GM23338 (cell line): ENCODE data around the gene LMBRD1. TPM values are rescaled to one million over a fixed set of nuclear protein-coding genes. Genes with fewer than 3 reads are reported as not detected.

ENCODE experiments used
- ATAC-seq: fragments of 200-7000 bp; cut with Tn5 transposase; 3 replicates; pipeline ENCODE4 v1.9.1; 2020
- DNase-seq: peaks from one replicate; pipeline ENCODE4 v3.0.0-alpha.2; 2015; ENCODE audit warnings: low spot score
- H2AFZ ChIP-seq: fragments of 200-600 bp; sonication (generic); 2 replicates; pipeline ENCODE4 v1.8.0; 2016; ENCODE audit warnings: antibody characterized with exemption, mild to moderate bottlenecking, moderate library complexity
- H3F3A ChIP-seq: fragments of 200-600 bp; sonication (generic); replicated peaks from 2 replicates; pipeline ENCODE4 v1.8.0; 2017; ENCODE audit warnings: antibody characterized with exemption, mixed run types, low read depth
- H3K27ac ChIP-seq: fragments of 200-600 bp; sonication (generic); 2 replicates; pipeline ENCODE4 v1.6.1; 2016; ENCODE audit warnings: low read depth
- H3K27me3 ChIP-seq: fragments of 200-600 bp; sonication (generic); 2 replicates; pipeline ENCODE4 v1.8.0; 2016; ENCODE audit warnings: mild to moderate bottlenecking, mixed run types, moderate library complexity; ENCODE audit not compliant: insufficient read depth
- H3K36me3 ChIP-seq: fragments of 200-600 bp; sonication (generic); 2 replicates; pipeline ENCODE4 v1.8.0; 2016; ENCODE audit warnings: mild to moderate bottlenecking; ENCODE audit not compliant: insufficient read depth
- H3K4me1 ChIP-seq: fragments of 200-600 bp; sonication (generic); 2 replicates; pipeline ENCODE4 v1.8.0; 2016; ENCODE audit warnings: mild to moderate bottlenecking, moderate library complexity; ENCODE audit not compliant: insufficient read depth
- H3K4me2 ChIP-seq: fragments of 200-600 bp; sonication (generic); 2 replicates; pipeline ENCODE4 v1.7.1; 2017; ENCODE audit warnings: mixed run types
- H3K4me3 ChIP-seq: fragments of 200-600 bp; sonication (generic); 2 replicates; pipeline ENCODE4 v1.6.1; 2016; ENCODE audit warnings: mixed run types
- H3K79me2 ChIP-seq: fragments of 200-600 bp; sonication (generic); replicated peaks from 2 replicates; pipeline ENCODE4 v1.8.0; 2017; ENCODE audit warnings: mild to moderate bottlenecking; ENCODE audit not compliant: insufficient read depth
- H3K9me2 ChIP-seq: fragments of 200-600 bp; sonication (generic); 2 replicates; pipeline ENCODE4 v1.8.0; 2017; ENCODE audit not compliant: insufficient read depth
- H4K20me1 ChIP-seq: fragments of 200-600 bp; sonication (generic); replicated peaks from 2 replicates; pipeline ENCODE4 v1.8.0; 2017; ENCODE audit warnings: mild to moderate bottlenecking; ENCODE audit not compliant: insufficient read depth
- H3K27ac Mint-ChIP-seq: 2 replicates; pipeline ENCODE4 v1.8.0; 2020; ENCODE audit warnings: inconsistent platforms, mild to moderate bottlenecking, moderate library complexity, mixed read lengths
- H3K27me3 Mint-ChIP-seq: 3 replicates; pipeline ENCODE4 v1.8.0; 2022; ENCODE audit warnings: low read depth, mild to moderate bottlenecking, moderate library complexity, mixed read lengths, inconsistent platforms; ENCODE audit not compliant: insufficient read depth, poor library complexity
- H3K36me3 Mint-ChIP-seq: 3 replicates; pipeline ENCODE4 v1.8.0; 2021; ENCODE audit warnings: low read depth, mild to moderate bottlenecking, inconsistent platforms, moderate library complexity, mixed read lengths
- H3K4me1 Mint-ChIP-seq: 3 replicates; pipeline ENCODE4 v1.8.0; 2020; ENCODE audit warnings: mild to moderate bottlenecking, inconsistent platforms, mixed read lengths
- H3K4me3 Mint-ChIP-seq: 3 replicates; pipeline ENCODE4 v1.8.0; 2021; ENCODE audit warnings: moderate library complexity, mild to moderate bottlenecking, inconsistent platforms, mixed read lengths
- H3K9me3 Mint-ChIP-seq: 3 replicates; pipeline ENCODE4 v1.8.0; 2020; ENCODE audit warnings: moderate library complexity, mild to moderate bottlenecking, inconsistent platforms, mixed read lengths
- CREB1 ChIP-seq: fragments of 250-450 bp; sonication (Bioruptor Pico); IDR thresholded peaks from 2 replicates; pipeline ENCODE4 v1.5.0; 2020; ENCODE audit warnings: low read depth, mild to moderate bottlenecking, moderate library complexity
- EZH2 ChIP-seq: fragments of 200-600 bp; sonication (generic); IDR thresholded peaks from one replicate; pipeline ENCODE4 v1.8.0; 2017; ENCODE audit warnings: antibody characterized with exemption, mild to moderate bottlenecking, low read depth; ENCODE audit not compliant: unreplicated experiment
- EZH2phosphoT487 ChIP-seq: fragments of 200-600 bp; sonication (generic); IDR thresholded peaks from one replicate; pipeline ENCODE4 v1.8.1; 2018; ENCODE audit warnings: antibody characterized with exemption; ENCODE audit not compliant: unreplicated experiment
- JUNB ChIP-seq: IDR thresholded peaks from one replicate; pipeline ENCODE4 v1.6.1; 2016; ENCODE audit warnings: antibody characterized with exemption; ENCODE audit not compliant: unreplicated experiment
- NANOG ChIP-seq: IDR thresholded peaks from 2 replicates; pipeline ENCODE4 v1.6.1; 2016; ENCODE audit warnings: antibody characterized with exemption, borderline replicate concordance
- POLR2AphosphoS5 ChIP-seq: IDR thresholded peaks from 2 replicates; pipeline ENCODE4 v1.6.1; 2016; ENCODE audit warnings: antibody characterized with exemption, low read depth
- STAT1 ChIP-seq: IDR thresholded peaks from one replicate; pipeline ENCODE4 v1.6.1; 2016; ENCODE audit warnings: antibody characterized with exemption; ENCODE audit not compliant: unreplicated experiment
- ZNF114 ChIP-seq: fragments of 250-450 bp; sonication (Bioruptor Pico); IDR thresholded peaks from 2 replicates; pipeline ENCODE4 v1.5.0; 2020; ENCODE audit warnings: mild to moderate bottlenecking, moderate library complexity
- ZNF331 ChIP-seq: fragments of 250-450 bp; sonication (Bioruptor Pico); IDR thresholded peaks from 2 replicates; pipeline ENCODE4 v1.5.0; 2020; ENCODE audit warnings: low read depth, mild to moderate bottlenecking, moderate library complexity
- polyA plus RNA-seq: library from polyadenylated mRNA; unstranded; fragments of >200 nt; fragmentation: Nextera tagmentation; extraction: Ambion mirVana; gene quantifications from 2 replicates; pipeline ENCODE4 v1.2.1, GENCODE V29; 2016
- total RNA-seq: library from RNA; depleted of rRNA; stranded (reverse); fragments of >200 nt; shearing (Covaris generic); gene quantifications from 2 replicates; pipeline ENCODE4 v1.2.3, GENCODE V29; 2014
- TF ChIP-seq, protein P1 (sequence below): IDR thresholded peaks from one replicate; pipeline ENCODE4 v1.6.1; 2018; ENCODE audit warnings: antibody characterized with exemption; ENCODE audit not compliant: unreplicated experiment
- TF ChIP-seq, protein P2 (sequence below): fragments of 250-450 bp; sonication (Bioruptor Pico); IDR thresholded peaks from 2 replicates; pipeline ENCODE4 v1.5.0; 2020; ENCODE audit warnings: mild to moderate bottlenecking, moderate library complexity
- TF ChIP-seq, protein P3 (sequence below): IDR thresholded peaks from 2 replicates; pipeline ENCODE4 v1.6.1; 2016; ENCODE audit warnings: antibody characterized with exemption
- TF ChIP-seq, protein P4 (sequence below), 2 experiments: fragments of 200-600 bp in 1 of 2; sonication (generic) in 1 of 2; conservative IDR thresholded peaks; 2 replicates each; pipeline versions ENCODE4 v1.5.1 to v1.6.1; 2016 to 2017; ENCODE audit warnings: antibody characterized with exemption in 2 of 2, low read depth in 2 of 2, mild to moderate bottlenecking in 2 of 2, moderate library complexity in 1 of 2

The LMBRD1 gene
- total and polyA plus RNA-seq, 2 experiments from 2014 or later, result 20.3 to 21.0 TPM

GRCh38 chr6:69774740-69775584 is 21.8 kb downstream of the LMBRD1 start:
- Histone ChIP-seq H3F3A (no peaks in the 10 kb centered on the region), H3K4me2 (no peak overlapping the region), H3K79me2 (no peaks in the 10 kb centered on the region), H4K20me1 (peaks cover 3% of the 10 kb centered on the region; the same call in 1 of the 2 replicates), H2AFZ (no peak overlapping the region), H3K9me2 (0 out of 2 replicates have a peak, but pooled peaks cover 2% of the 10 kb centered on the region), H3K27me3 (no peaks in the 10 kb centered on the region), H3K4me1 (no peaks in the 10 kb centered on the region), H3K27ac (no peak overlapping the region), H3K36me3 (no peaks in the 10 kb centered on the region), H3K4me3 (no peak overlapping the region)
- Mint-ChIP-seq H3K9me3 (no peaks in the 10 kb centered on the region), H3K27me3 (peaks cover 2% of the 10 kb centered on the region), H3K4me1 (no peaks in the 10 kb centered on the region; the same call in 2 of the 3 replicates), H3K36me3 (0 out of 3 replicates have a peak, but pooled peaks cover 4% of the 10 kb centered on the region), H3K4me3 (no peak overlapping the region), H3K27ac (no peak overlapping the region)
- TF ChIP-seq JUNB (no peak), ZNF114 (CRISPR knock-in tag) (no peak), EZH2phosphoT487 (no peak), EZH2 (no peak), NANOG (no peak), STAT1 (no peak), CREB1 (CRISPR knock-in tag) (no peak), ZNF331 (CRISPR knock-in tag) (no peak), POLR2AphosphoS5 (no peak)
- TF ChIP-seq, protein P1, sequence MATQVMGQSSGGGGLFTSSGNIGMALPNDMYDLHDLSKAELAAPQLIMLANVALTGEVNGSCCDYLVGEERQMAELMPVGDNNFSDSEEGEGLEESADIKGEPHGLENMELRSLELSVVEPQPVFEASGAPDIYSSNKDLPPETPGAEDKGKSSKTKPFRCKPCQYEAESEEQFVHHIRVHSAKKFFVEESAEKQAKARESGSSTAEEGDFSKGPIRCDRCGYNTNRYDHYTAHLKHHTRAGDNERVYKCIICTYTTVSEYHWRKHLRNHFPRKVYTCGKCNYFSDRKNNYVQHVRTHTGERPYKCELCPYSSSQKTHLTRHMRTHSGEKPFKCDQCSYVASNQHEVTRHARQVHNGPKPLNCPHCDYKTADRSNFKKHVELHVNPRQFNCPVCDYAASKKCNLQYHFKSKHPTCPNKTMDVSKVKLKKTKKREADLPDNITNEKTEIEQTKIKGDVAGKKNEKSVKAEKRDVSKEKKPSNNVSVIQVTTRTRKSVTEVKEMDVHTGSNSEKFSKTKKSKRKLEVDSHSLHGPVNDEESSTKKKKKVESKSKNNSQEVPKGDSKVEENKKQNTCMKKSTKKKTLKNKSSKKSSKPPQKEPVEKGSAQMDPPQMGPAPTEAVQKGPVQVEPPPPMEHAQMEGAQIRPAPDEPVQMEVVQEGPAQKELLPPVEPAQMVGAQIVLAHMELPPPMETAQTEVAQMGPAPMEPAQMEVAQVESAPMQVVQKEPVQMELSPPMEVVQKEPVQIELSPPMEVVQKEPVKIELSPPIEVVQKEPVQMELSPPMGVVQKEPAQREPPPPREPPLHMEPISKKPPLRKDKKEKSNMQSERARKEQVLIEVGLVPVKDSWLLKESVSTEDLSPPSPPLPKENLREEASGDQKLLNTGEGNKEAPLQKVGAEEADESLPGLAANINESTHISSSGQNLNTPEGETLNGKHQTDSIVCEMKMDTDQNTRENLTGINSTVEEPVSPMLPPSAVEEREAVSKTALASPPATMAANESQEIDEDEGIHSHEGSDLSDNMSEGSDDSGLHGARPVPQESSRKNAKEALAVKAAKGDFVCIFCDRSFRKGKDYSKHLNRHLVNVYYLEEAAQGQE, result no peak
- TF ChIP-seq, protein P2, sequence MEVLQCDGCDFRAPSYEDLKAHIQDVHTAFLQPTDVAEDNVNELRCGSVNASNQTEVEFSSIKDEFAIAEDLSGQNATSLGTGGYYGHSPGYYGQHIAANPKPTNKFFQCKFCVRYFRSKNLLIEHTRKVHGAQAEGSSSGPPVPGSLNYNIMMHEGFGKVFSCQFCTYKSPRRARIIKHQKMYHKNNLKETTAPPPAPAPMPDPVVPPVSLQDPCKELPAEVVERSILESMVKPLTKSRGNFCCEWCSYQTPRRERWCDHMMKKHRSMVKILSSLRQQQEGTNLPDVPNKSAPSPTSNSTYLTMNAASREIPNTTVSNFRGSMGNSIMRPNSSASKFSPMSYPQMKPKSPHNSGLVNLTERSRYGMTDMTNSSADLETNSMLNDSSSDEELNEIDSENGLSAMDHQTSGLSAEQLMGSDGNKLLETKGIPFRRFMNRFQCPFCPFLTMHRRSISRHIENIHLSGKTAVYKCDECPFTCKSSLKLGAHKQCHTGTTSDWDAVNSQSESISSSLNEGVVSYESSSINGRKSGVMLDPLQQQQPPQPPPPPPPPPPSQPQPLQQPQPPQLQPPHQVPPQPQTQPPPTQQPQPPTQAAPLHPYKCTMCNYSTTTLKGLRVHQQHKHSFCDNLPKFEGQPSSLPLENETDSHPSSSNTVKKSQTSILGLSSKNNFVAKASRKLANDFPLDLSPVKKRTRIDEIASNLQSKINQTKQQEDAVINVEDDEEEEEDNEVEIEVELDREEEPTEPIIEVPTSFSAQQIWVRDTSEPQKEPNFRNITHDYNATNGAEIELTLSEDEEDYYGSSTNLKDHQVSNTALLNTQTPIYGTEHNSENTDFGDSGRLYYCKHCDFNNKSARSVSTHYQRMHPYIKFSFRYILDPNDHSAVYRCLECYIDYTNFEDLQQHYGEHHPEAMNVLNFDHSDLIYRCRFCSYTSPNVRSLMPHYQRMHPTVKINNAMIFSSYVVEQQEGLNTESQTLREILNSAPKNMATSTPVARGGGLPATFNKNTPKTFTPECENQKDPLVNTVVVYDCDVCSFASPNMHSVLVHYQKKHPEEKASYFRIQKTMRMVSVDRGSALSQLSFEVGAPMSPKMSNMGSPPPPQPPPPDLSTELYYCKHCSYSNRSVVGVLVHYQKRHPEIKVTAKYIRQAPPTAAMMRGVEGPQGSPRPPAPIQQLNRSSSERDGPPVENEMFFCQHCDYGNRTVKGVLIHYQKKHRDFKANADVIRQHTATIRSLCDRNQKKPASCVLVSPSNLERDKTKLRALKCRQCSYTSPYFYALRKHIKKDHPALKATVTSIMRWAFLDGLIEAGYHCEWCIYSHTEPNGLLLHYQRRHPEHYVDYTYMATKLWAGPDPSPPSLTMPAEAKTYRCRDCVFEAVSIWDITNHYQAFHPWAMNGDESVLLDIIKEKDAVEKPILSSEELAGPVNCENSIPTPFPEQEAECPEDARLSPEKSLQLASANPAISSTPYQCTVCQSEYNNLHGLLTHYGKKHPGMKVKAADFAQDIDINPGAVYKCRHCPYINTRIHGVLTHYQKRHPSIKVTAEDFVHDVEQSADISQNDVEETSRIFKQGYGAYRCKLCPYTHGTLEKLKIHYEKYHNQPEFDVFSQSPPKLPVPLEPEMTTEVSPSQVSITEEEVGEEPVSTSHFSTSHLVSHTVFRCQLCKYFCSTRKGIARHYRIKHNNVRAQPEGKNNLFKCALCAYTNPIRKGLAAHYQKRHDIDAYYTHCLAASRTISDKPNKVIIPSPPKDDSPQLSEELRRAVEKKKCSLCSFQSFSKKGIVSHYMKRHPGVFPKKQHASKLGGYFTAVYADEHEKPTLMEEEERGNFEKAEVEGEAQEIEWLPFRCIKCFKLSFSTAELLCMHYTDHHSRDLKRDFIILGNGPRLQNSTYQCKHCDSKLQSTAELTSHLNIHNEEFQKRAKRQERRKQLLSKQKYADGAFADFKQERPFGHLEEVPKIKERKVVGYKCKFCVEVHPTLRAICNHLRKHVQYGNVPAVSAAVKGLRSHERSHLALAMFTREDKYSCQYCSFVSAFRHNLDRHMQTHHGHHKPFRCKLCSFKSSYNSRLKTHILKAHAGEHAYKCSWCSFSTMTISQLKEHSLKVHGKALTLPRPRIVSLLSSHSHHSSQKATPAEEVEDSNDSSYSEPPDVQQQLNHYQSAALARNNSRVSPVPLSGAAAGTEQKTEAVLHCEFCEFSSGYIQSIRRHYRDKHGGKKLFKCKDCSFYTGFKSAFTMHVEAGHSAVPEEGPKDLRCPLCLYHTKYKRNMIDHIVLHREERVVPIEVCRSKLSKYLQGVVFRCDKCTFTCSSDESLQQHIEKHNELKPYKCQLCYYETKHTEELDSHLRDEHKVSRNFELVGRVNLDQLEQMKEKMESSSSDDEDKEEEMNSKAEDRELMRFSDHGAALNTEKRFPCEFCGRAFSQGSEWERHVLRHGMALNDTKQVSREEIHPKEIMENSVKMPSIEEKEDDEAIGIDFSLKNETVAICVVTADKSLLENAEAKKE (CRISPR knock-in tag), result no peak
- TF ChIP-seq, protein P3, sequence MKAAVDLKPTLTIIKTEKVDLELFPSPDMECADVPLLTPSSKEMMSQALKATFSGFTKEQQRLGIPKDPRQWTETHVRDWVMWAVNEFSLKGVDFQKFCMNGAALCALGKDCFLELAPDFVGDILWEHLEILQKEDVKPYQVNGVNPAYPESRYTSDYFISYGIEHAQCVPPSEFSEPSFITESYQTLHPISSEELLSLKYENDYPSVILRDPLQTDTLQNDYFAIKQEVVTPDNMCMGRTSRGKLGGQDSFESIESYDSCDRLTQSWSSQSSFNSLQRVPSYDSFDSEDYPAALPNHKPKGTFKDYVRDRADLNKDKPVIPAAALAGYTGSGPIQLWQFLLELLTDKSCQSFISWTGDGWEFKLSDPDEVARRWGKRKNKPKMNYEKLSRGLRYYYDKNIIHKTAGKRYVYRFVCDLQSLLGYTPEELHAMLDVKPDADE, result no peak
- TF ChIP-seq, protein P4, sequence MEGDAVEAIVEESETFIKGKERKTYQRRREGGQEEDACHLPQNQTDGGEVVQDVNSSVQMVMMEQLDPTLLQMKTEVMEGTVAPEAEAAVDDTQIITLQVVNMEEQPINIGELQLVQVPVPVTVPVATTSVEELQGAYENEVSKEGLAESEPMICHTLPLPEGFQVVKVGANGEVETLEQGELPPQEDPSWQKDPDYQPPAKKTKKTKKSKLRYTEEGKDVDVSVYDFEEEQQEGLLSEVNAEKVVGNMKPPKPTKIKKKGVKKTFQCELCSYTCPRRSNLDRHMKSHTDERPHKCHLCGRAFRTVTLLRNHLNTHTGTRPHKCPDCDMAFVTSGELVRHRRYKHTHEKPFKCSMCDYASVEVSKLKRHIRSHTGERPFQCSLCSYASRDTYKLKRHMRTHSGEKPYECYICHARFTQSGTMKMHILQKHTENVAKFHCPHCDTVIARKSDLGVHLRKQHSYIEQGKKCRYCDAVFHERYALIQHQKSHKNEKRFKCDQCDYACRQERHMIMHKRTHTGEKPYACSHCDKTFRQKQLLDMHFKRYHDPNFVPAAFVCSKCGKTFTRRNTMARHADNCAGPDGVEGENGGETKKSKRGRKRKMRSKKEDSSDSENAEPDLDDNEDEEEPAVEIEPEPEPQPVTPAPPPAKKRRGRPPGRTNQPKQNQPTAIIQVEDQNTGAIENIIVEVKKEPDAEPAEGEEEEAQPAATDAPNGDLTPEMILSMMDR (conservative IDR thresholded peaks at IDR 0.05; ENCODE audit: low read depth in 2 of 2), result no peak
- DNase-seq (no peak), ATAC-seq (no peak)
